ENCODE results near the gene PRDM16. TPM values are rescaled to one million over a fixed set of nuclear protein-coding genes. Genes with fewer than 3 reads are reported as not detected.

Gene PRDM16
- total RNA-seq, 4 donors from 2014 or later: 0.19 to 1.6 (median 0.36) TPM

DNA sequence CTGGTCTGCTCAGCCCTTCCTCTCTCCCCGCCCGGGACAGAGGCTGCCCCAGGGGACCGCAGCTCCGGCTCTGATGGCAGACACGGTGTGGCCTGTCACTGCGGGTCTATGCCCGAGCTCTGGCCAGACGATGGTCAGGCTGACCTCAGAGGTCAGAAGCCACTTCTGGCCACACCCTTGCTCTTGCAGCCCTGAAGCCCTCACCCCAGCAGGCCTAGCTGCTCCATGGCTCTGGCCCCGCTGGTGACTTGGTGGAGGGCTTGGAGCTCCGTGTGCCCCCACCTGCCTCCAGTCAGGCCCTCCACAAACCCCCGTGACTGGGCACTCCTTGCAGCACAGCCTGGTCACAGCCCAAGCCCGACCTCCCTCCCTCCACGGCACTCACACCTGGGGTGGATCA lies 47.6 kb downstream of the PRDM16 start:
- Histone ChIP-seq H3K9me3 (no peaks in the 10 kb centered on the region), H3K27me3 (peaks cover 49% of the 10 kb centered on the region), H3K36me3 (no peaks in the 10 kb centered on the region), H3K4me1 (no peaks in the 10 kb centered on the region), H3K4me3 (no peak overlapping the region), H3K27ac (no peak overlapping the region)
- DNase-seq (ENCODE audit: low spot score in 2 of 2): no peak
- TF ChIP-seq POLR2A (IDR thresholded peaks at IDR 0.05) (no peak), POLR2AphosphoS5 (IDR thresholded peaks at IDR 0.05) (no peak), EP300 (IDR thresholded peaks at IDR 0.05) (no peak)
- TF ChIP-seq, protein P1, sequence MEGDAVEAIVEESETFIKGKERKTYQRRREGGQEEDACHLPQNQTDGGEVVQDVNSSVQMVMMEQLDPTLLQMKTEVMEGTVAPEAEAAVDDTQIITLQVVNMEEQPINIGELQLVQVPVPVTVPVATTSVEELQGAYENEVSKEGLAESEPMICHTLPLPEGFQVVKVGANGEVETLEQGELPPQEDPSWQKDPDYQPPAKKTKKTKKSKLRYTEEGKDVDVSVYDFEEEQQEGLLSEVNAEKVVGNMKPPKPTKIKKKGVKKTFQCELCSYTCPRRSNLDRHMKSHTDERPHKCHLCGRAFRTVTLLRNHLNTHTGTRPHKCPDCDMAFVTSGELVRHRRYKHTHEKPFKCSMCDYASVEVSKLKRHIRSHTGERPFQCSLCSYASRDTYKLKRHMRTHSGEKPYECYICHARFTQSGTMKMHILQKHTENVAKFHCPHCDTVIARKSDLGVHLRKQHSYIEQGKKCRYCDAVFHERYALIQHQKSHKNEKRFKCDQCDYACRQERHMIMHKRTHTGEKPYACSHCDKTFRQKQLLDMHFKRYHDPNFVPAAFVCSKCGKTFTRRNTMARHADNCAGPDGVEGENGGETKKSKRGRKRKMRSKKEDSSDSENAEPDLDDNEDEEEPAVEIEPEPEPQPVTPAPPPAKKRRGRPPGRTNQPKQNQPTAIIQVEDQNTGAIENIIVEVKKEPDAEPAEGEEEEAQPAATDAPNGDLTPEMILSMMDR (IDR thresholded peaks at IDR 0.05): no peak
- 46% methylated on average over 4 of the region's 13 CpGs for WGBS

DNA sequence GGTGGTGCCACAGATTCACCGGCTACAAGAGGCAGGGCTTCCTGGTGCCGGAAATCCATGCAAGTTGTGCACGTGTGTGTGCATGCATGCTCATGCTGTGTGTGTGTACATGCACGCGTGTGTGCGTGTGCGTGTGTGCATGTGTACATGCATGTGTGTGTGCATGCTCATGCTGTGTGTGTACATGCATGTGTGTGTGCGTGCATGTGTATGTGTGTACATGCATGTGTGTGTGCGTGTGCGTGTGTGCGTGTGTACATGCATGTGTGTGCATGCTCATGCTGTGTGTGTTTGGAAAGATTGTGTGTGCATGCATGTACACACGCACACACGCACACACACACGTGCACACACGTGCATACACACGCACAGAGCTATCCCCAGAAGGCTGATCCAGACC lies 48.9 kb downstream of the PRDM16 start:
- TF ChIP-seq, protein P1 (IDR thresholded peaks at IDR 0.05): no peak
- TF ChIP-seq EP300 (IDR thresholded peaks at IDR 0.05) (no peak), POLR2AphosphoS5 (IDR thresholded peaks at IDR 0.05) (no peak), POLR2A (IDR thresholded peaks at IDR 0.05) (no peak)
- no peaks in the 10 kb centered on the region for H3K4me1 ChIP-seq
- WGBS: 92% methylated on average over 13 of the region's 16 CpGs
- DNase-seq (ENCODE audit: low spot score in 2 of 2): no peak
- no peaks in the 10 kb centered on the region for H3K36me3 ChIP-seq
- no peaks in the 10 kb centered on the region for H3K9me3 ChIP-seq
- peaks cover 47% of the 10 kb centered on the region for H3K27me3 ChIP-seq
- no peak overlapping the region for H3K4me3 ChIP-seq
- H3K27ac ChIP-seq: no peak overlapping the region

DNA sequence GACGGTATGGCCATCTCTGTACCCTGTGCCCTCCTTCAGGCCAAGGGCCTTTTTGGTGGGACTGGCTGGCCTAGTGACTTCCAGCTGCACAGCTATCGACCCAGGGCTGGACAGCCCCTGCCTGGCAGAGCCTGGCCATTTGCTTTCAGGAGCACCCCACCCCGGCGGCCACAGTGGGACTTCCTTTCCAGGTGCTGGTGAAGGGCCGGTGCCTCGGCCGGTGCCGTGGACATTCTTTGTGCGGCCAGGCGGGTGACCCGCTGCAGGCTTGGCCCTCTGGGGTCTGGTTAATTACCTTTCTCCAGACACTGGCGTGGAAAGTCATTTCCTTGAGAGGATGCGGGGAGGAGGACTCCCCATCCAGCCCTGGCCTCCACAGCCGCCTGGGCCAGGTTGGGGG lies 50.1 kb downstream of the PRDM16 start:
- Histone ChIP-seq H3K9me3 (no peaks in the 10 kb centered on the region), H3K36me3 (no peaks in the 10 kb centered on the region), H3K4me1 (no peaks in the 10 kb centered on the region), H3K4me3 (no peak overlapping the region), H3K27ac (no peak overlapping the region), H3K27me3 (peaks cover 41% of the 10 kb centered on the region)
- WGBS: 100% methylated on average over 1 of the region's 14 CpGs
- no peak for DNase-seq (ENCODE audit: low spot score in 2 of 2)
- TF ChIP-seq, protein P1 (IDR thresholded peaks at IDR 0.05): no peak
- TF ChIP-seq POLR2A (IDR thresholded peaks at IDR 0.05): no peak
- no peak for TF ChIP-seq POLR2AphosphoS5 (IDR thresholded peaks at IDR 0.05)
- no peak for TF ChIP-seq EP300 (IDR thresholded peaks at IDR 0.05)

DNA sequence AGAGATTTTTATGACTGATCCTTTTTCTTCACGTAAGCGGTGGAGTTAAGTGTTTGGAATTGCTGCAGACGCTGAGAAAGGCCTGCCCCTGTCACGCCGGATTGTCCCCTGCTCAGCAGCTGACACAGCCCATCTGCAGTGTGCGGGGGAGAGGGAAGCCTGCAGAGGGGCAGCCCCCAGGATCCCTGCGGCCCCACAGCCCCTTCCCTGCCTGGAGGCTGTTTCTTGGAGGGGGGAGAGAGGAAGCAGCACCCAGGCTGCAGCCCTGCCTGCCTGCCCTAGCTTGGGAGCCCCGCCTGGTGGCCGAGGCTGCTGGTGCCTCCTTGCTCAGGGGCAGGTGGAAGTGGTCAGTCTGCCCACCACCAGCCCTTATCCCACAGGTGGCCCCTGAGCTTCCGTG lies 50.7 kb downstream of the PRDM16 start:
- no peak overlapping the region for H3K27ac ChIP-seq
- TF ChIP-seq POLR2A (IDR thresholded peaks at IDR 0.05) (no peak), EP300 (IDR thresholded peaks at IDR 0.05) (no peak), POLR2AphosphoS5 (IDR thresholded peaks at IDR 0.05) (no peak)
- TF ChIP-seq, protein P1 (IDR thresholded peaks at IDR 0.05): no peak
- 68% methylated on average over 6 of the region's 10 CpGs for WGBS
- DNase-seq (ENCODE audit: low spot score in 2 of 2): no peak
- H3K4me1 ChIP-seq: no peaks in the 10 kb centered on the region
- H3K27me3 ChIP-seq: peaks cover 41% of the 10 kb centered on the region
- no peak overlapping the region for H3K4me3 ChIP-seq
- no peaks in the 10 kb centered on the region for H3K9me3 ChIP-seq
- no peaks in the 10 kb centered on the region for H3K36me3 ChIP-seq

DNA sequence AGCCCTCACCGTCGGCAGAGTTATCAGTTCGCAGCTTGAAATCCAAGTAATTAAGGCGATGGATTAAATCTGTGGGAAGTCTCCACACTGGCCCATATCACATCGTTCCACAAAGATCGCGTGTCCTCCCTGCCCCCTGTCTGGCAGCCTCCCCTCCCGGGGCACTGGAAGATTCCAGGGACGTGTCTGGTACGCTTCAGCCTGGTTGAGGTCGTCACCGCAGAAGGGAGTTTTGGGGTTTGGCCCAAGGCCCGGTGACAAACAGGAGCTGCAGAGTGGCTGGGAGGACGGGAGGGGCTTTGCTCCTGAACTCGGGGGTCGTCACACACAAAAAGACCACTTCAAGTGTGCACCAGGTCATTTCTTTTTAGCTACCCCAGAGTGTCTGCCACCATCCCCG lies 51.1 kb downstream of the PRDM16 start:
- Histone ChIP-seq H3K27me3 (peaks cover 41% of the 10 kb centered on the region), H3K36me3 (no peaks in the 10 kb centered on the region), H3K27ac (no peak overlapping the region), H3K9me3 (no peaks in the 10 kb centered on the region), H3K4me1 (no peaks in the 10 kb centered on the region), H3K4me3 (no peak overlapping the region)
- 100% methylated on average over 1 of the region's 17 CpGs for WGBS
- no peak for TF ChIP-seq POLR2A (IDR thresholded peaks at IDR 0.05)
- no peak for TF ChIP-seq POLR2AphosphoS5 (IDR thresholded peaks at IDR 0.05)
- TF ChIP-seq, protein P1 (IDR thresholded peaks at IDR 0.05): no peak
- TF ChIP-seq EP300 (IDR thresholded peaks at IDR 0.05): no peak
- no peak for DNase-seq (ENCODE audit: low spot score in 2 of 2)
